ENCODE measurements around the gene LGR6. TPM values are rescaled to one million over a fixed set of nuclear protein-coding genes. Genes with fewer than 3 reads are reported as not detected.

The LGR6 gene
- total and polyA plus RNA-seq, 2 experiments from 2014 or later = 0.66 to 0.89 TPM

GRCh38 chr1:202367271-202367670 lies 173.7 kb downstream of the LGR6 start (continued):
- TF ChIP-seq ETS1 (IDR thresholded peaks at IDR 0.05) (no peak), ZNF331 (CRISPR knock-in tag; IDR thresholded peaks at IDR 0.05; ENCODE audit: low read depth) (no peak)

Other genes with a start within 250 kb of the LGR6 start
- 0.82 and 1.7 TPM in 2 replicates for gene LMOD1, start 247.3 kb upstream of the LGR6 start, total RNA-seq (2014; rRNA removed; shearing (Covaris generic))
- gene LMOD1, start 247.3 kb upstream of the LGR6 start, polyA plus RNA-seq (2016; fragmentation: Nextera tagmentation; extraction: Ambion mirVana) = 0.74 and 1.0 TPM in 2 replicates
- 38.5 and 45.9 TPM in 2 replicates for gene TIMM17A, start 238.3 kb upstream of the LGR6 start, total RNA-seq (2014; rRNA removed; shearing (Covaris generic))
- 53.4 and 60.0 TPM in 2 replicates for gene TIMM17A, start 238.3 kb upstream of the LGR6 start, polyA plus RNA-seq (2016; fragmentation: Nextera tagmentation; extraction: Ambion mirVana)
- gene RNPEP, start 211.2 kb upstream of the LGR6 start, total RNA-seq (2014; rRNA removed; shearing (Covaris generic)) = 61.6 and 80.3 TPM in 2 replicates
- gene RNPEP, start 211.2 kb upstream of the LGR6 start, polyA plus RNA-seq (2016; fragmentation: Nextera tagmentation; extraction: Ambion mirVana) = 32.1 and 35.0 TPM in 2 replicates
- gene ELF3, start 183.2 kb upstream of the LGR6 start, total RNA-seq (2014; rRNA removed; shearing (Covaris generic)) = 13.0 and 19.5 TPM in 2 replicates
- gene ELF3, start 183.2 kb upstream of the LGR6 start, polyA plus RNA-seq (2016; fragmentation: Nextera tagmentation; extraction: Ambion mirVana) = 10.9 and 12.3 TPM in 2 replicates
- gene GPR37L1, start 70.9 kb upstream of the LGR6 start, total RNA-seq (2014; rRNA removed; shearing (Covaris generic)) = 0.21 TPM in 1 of 2 replicates, not detected in the other
- 0.08 and 0.19 TPM in 2 replicates for gene GPR37L1, start 70.9 kb upstream of the LGR6 start, polyA plus RNA-seq (2016; fragmentation: Nextera tagmentation; extraction: Ambion mirVana)
- gene ARL8A, start 49.1 kb upstream of the LGR6 start, total RNA-seq (2014; rRNA removed; shearing (Covaris generic)) = 29.7 and 30.3 TPM in 2 replicates
- gene ARL8A, start 49.1 kb upstream of the LGR6 start, polyA plus RNA-seq (2016; fragmentation: Nextera tagmentation; extraction: Ambion mirVana) = 28.5 and 32.7 TPM in 2 replicates
- gene PTPN7, start 33.2 kb upstream of the LGR6 start, total RNA-seq (2014; rRNA removed; shearing (Covaris generic)) = 0.12 TPM in 1 of 2 replicates, not detected in the other
- gene PTPN7, start 33.2 kb upstream of the LGR6 start, polyA plus RNA-seq (2016; fragmentation: Nextera tagmentation; extraction: Ambion mirVana) = 0.33 TPM in 1 of 2 replicates, not detected in the other
- 91.4 and 96.8 TPM in 2 replicates for gene UBE2T, start 148.1 kb downstream of the LGR6 start, total RNA-seq (2014; rRNA removed; shearing (Covaris generic))
- 127 and 136 TPM in 2 replicates for gene UBE2T, start 148.1 kb downstream of the LGR6 start, polyA plus RNA-seq (2016; fragmentation: Nextera tagmentation; extraction: Ambion mirVana)
- 13.8 and 29.2 TPM in 2 replicates for gene PPP1R12B, start 154.9 kb downstream of the LGR6 start, total RNA-seq (2014; rRNA removed; shearing (Covaris generic))
- 9.1 and 13.2 TPM in 2 replicates for gene PPP1R12B, start 154.9 kb downstream of the LGR6 start, polyA plus RNA-seq (2016; fragmentation: Nextera tagmentation; extraction: Ambion mirVana)

Measured in GM23338 (cell line).